IMR-90 (cell line): Measurements from ENCODE around the gene SEBOX.

Source experiments
- CTCF ChIP-seq: conservative IDR thresholded peaks from 2 replicates; pipeline ENCODE4 v1.5.1; 2012; ENCODE audit warnings: mild to moderate bottlenecking, low read depth, low read length, improper control_type of control experiment
- MAZ ChIP-seq: IDR thresholded peaks from 2 replicates; pipeline ENCODE4 v1.6.1; 2012; ENCODE audit warnings: low read depth, mild to moderate bottlenecking, low read length, improper control_type of control experiment, moderate library complexity, borderline replicate concordance
- NFE2L2 ChIP-seq: fragments of 150-350 bp; IDR thresholded peaks from 2 replicates; pipeline ENCODE4 v1.6.1; 2016; ENCODE audit warnings: low read depth, mild to moderate bottlenecking, low read length
- POLR2A ChIP-seq: IDR thresholded peaks from 2 replicates; pipeline ENCODE4 v1.6.1; 2012; ENCODE audit warnings: mild to moderate bottlenecking, low read depth, low read length

DNA sequence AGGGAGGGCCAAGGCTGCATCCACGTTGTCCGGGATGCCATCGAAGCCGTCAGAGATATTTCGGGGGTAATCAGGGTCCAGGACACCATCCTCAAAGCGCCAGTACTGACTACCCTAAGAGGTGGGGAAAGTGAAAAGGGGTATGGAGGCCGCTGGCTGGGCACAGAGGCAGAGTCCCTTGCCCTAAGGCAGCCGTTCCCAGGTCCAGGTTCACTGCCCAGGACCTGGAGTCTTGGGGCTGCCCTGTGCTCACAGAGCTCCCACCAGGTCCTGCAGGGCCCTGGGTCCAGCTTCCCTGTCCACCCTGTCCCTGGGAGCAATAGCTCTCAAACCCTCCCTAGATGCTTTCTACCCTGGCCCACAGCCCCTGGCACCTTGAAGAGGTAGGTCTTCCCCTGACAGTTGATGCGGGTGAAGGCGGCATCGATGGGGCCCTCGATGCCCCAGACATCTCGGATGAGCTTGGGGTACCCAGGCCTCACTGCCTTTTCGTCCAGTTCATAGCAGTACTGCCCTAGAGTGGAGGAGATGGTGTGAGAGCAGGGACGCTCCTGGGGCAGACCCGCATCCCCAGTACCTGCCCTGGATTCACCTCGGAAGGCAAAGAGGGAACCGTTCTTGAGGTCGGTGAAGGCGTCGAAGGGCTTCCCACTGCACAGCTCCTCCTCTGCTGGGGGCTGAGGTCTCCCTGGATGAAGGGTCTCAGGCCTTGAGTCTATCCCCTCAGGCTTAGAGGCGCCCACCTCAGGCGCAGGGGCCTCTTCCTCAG lies 4.1 kb upstream of the SEBOX start:
- TF ChIP-seq CTCF: no peak
- TF ChIP-seq MAZ: no peak
- no peak for TF ChIP-seq POLR2A
- TF ChIP-seq NFE2L2: no peak
